PFSK-1 (cell line): ENCODE measurements around the gene RAB6B.

Experiments used
- FOXP2 ChIP-seq: optimal IDR thresholded peaks from 2 replicates; pipeline ENCODE3; 2011; ENCODE audit warnings: borderline replicate concordance, control low read depth, inconsistent platforms; ENCODE audit not compliant: insufficient read depth; ENCODE audit errors: extremely low read length, extremely low read depth
- POLR2AphosphoS5 ChIP-seq: IDR thresholded peaks from 2 replicates; pipeline ENCODE4 v1.6.1; 2012; ENCODE audit warnings: low read depth, mild to moderate bottlenecking, control low read depth, low read length, moderate library complexity
- SIN3A ChIP-seq: IDR thresholded peaks from 2 replicates; pipeline ENCODE4 v1.6.1; 2012; ENCODE audit warnings: mild to moderate bottlenecking, low read length, moderate library complexity, borderline replicate concordance; ENCODE audit not compliant: insufficient read depth
- TAF1 ChIP-seq: IDR thresholded peaks from 2 replicates; pipeline ENCODE4 v1.6.1; 2012; ENCODE audit warnings: low read length, control low read depth, borderline replicate concordance; ENCODE audit not compliant: insufficient read depth
- TF ChIP-seq, protein P1 (sequence below), 2 experiments: IDR thresholded peaks; 2 replicates each; pipeline versions ENCODE4 v1.6.1 to v1.8.0; 2011 to 2012; ENCODE audit warnings: low read depth in 2 of 2, low read length in 2 of 2, control low read depth in 1 of 2, inconsistent platforms in 1 of 2, mild to moderate bottlenecking in 1 of 2, moderate library complexity in 1 of 2; ENCODE audit not compliant: insufficient read depth in 1 of 2

The RAB6B gene

DNA sequence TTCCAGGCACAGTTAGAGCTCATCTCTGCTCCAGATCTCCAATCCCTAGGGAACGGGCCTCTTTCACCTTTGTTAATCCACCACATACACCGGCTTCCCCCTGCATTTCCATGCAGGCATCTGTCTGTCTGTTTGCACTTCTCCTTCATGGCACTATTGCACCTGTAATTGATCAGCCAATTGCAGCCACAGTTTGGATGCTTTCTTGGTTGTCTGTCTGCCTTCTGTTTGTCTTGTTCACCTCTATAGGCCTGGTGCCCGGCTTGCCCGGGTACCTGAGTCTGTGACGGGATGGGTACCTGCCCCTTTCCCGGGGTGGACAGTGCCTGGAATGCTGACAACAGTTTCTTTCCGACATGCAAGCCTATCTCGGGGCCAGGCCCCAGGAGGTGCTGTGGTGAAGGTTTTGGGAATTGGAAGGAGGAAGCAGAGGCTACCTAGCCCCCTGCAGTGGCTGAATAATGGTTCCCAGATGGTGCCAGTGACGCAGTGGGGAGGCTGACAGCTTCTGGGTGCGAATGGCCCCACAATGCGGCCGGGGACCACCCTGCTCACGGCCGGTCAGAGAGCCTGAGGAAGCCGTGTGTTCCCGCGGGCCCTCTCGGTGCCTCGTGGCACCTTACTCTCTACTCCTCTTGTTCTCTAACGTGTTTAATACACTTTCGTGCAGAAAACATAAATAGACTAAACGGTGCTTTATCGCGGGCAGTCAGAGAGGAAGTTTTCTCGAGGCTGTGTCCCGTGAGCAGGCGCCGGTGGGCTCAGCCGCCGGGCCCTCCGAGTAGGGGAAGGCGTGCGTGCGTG lies 31.3 kb upstream of the RAB6B start:
- TF ChIP-seq SIN3A (no peak), FOXP2 (no peak), TAF1 (no peak), POLR2AphosphoS5 (no peak)
- TF ChIP-seq, protein P1, sequence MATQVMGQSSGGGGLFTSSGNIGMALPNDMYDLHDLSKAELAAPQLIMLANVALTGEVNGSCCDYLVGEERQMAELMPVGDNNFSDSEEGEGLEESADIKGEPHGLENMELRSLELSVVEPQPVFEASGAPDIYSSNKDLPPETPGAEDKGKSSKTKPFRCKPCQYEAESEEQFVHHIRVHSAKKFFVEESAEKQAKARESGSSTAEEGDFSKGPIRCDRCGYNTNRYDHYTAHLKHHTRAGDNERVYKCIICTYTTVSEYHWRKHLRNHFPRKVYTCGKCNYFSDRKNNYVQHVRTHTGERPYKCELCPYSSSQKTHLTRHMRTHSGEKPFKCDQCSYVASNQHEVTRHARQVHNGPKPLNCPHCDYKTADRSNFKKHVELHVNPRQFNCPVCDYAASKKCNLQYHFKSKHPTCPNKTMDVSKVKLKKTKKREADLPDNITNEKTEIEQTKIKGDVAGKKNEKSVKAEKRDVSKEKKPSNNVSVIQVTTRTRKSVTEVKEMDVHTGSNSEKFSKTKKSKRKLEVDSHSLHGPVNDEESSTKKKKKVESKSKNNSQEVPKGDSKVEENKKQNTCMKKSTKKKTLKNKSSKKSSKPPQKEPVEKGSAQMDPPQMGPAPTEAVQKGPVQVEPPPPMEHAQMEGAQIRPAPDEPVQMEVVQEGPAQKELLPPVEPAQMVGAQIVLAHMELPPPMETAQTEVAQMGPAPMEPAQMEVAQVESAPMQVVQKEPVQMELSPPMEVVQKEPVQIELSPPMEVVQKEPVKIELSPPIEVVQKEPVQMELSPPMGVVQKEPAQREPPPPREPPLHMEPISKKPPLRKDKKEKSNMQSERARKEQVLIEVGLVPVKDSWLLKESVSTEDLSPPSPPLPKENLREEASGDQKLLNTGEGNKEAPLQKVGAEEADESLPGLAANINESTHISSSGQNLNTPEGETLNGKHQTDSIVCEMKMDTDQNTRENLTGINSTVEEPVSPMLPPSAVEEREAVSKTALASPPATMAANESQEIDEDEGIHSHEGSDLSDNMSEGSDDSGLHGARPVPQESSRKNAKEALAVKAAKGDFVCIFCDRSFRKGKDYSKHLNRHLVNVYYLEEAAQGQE (IDR thresholded peaks at IDR 0.05; ENCODE audit: insufficient read depth in 1 of 2, low read depth in 2 of 2, low read length in 2 of 2): no peak

GRCh38 chr3:133925960-133926735 lies 30.5 kb upstream of the RAB6B start:
- TF ChIP-seq TAF1 (no peak), SIN3A (no peak), POLR2AphosphoS5 (no peak), FOXP2 (no peak)
- TF ChIP-seq, protein P1 (IDR thresholded peaks at IDR 0.05; ENCODE audit: insufficient read depth in 1 of 2, low read depth in 2 of 2, low read length in 2 of 2): no peak

- TF ChIP-seq FOXP2: no peak
- TF ChIP-seq, protein P1 (IDR thresholded peaks at IDR 0.05; ENCODE audit: insufficient read depth in 1 of 2, low read depth in 2 of 2, low read length in 2 of 2): no peak
These were observed 28.4 kb upstream of the RAB6B start for GRCh38 chr3:133924041-133924440.

GRCh38 chr3:133921592-133921991 lies 25.9 kb upstream of the RAB6B start:
- TF ChIP-seq, protein P1 (IDR thresholded peaks at IDR 0.05; ENCODE audit: insufficient read depth in 1 of 2, low read depth in 2 of 2, low read length in 2 of 2): no peak
- TF ChIP-seq POLR2AphosphoS5: no peak
- TF ChIP-seq FOXP2: no peak
- no peak for TF ChIP-seq TAF1
- no peak for TF ChIP-seq SIN3A
